ENCODE data around the gene TULP4.

DNA sequence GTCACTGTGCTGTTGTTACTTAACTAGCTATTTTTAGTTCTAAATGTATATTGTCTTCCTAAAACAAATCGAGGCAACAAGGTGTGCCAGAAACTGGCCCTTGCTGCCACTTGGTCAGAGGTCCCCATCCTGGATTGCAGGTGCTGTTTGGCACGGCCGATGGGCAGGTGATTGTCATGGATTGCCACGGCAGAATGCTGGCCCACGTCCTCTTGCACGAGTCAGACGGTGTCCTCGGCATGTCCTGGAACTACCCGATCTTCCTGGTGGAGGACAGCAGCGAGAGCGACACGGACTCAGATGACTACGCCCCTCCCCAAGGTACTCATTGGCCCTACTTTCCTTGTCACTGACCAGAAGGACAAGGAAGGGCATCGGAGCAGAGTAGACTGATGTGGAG, 136.6 kb downstream of the TULP4 start:
- TF ChIP-seq, protein P1, sequence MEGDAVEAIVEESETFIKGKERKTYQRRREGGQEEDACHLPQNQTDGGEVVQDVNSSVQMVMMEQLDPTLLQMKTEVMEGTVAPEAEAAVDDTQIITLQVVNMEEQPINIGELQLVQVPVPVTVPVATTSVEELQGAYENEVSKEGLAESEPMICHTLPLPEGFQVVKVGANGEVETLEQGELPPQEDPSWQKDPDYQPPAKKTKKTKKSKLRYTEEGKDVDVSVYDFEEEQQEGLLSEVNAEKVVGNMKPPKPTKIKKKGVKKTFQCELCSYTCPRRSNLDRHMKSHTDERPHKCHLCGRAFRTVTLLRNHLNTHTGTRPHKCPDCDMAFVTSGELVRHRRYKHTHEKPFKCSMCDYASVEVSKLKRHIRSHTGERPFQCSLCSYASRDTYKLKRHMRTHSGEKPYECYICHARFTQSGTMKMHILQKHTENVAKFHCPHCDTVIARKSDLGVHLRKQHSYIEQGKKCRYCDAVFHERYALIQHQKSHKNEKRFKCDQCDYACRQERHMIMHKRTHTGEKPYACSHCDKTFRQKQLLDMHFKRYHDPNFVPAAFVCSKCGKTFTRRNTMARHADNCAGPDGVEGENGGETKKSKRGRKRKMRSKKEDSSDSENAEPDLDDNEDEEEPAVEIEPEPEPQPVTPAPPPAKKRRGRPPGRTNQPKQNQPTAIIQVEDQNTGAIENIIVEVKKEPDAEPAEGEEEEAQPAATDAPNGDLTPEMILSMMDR (conservative IDR thresholded peaks at IDR 0.05; ENCODE audit: low read depth, low read length): no peak
- no peak for TF ChIP-seq EZH2 (IDR thresholded peaks at IDR 0.05; ENCODE audit: borderline replicate concordance, low read depth, low read length, poor library complexity, severe bottlenecking)

Data from A673 (cell line).